Measurements from ENCODE around the gene GTF3C4.

GRCh38 chr9:132742821-132743311 lies 72.6 kb downstream of the GTF3C4 start:
- no peak for TF ChIP-seq KDM6A (CRISPR knock-in tag; IDR thresholded peaks at IDR 0.05; ENCODE audit: low read depth)
- TF ChIP-seq ATM (IDR thresholded peaks at IDR 0.05; ENCODE audit: borderline replicate concordance), result no peak
- TF ChIP-seq ZNF232 (CRISPR knock-in tag; IDR thresholded peaks at IDR 0.05; ENCODE audit: borderline replicate concordance), result no peak
- no peak for TF ChIP-seq TAF1 (CRISPR knock-in tag; IDR thresholded peaks at IDR 0.05)
- TF ChIP-seq NFE2L2 (IDR thresholded peaks at IDR 0.05; ENCODE audit: low read length), result no peak
- TF ChIP-seq, protein P1, sequence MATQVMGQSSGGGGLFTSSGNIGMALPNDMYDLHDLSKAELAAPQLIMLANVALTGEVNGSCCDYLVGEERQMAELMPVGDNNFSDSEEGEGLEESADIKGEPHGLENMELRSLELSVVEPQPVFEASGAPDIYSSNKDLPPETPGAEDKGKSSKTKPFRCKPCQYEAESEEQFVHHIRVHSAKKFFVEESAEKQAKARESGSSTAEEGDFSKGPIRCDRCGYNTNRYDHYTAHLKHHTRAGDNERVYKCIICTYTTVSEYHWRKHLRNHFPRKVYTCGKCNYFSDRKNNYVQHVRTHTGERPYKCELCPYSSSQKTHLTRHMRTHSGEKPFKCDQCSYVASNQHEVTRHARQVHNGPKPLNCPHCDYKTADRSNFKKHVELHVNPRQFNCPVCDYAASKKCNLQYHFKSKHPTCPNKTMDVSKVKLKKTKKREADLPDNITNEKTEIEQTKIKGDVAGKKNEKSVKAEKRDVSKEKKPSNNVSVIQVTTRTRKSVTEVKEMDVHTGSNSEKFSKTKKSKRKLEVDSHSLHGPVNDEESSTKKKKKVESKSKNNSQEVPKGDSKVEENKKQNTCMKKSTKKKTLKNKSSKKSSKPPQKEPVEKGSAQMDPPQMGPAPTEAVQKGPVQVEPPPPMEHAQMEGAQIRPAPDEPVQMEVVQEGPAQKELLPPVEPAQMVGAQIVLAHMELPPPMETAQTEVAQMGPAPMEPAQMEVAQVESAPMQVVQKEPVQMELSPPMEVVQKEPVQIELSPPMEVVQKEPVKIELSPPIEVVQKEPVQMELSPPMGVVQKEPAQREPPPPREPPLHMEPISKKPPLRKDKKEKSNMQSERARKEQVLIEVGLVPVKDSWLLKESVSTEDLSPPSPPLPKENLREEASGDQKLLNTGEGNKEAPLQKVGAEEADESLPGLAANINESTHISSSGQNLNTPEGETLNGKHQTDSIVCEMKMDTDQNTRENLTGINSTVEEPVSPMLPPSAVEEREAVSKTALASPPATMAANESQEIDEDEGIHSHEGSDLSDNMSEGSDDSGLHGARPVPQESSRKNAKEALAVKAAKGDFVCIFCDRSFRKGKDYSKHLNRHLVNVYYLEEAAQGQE (IDR thresholded peaks at IDR 0.05; ENCODE audit: borderline replicate concordance in 1 of 2, low read depth in 1 of 2, low read length in 2 of 2), result no peak
- no peak for TF ChIP-seq FIP1L1 (IDR thresholded peaks at IDR 0.05; ENCODE audit: borderline replicate concordance, insufficient read depth, low read depth, low read length)
- no peak for TF ChIP-seq ZNF263 (CRISPR knock-in tag; IDR thresholded peaks at IDR 0.05)
- no peak for TF ChIP-seq EZH2 (conservative IDR thresholded peaks at IDR 0.05; ENCODE audit: low read depth, low read length)
- TF ChIP-seq POLR2A (IDR thresholded peaks at IDR 0.05; ENCODE audit: insufficient read depth in 1 of 2, low read depth in 2 of 2, low read length in 2 of 2), result no peak
- TF ChIP-seq, protein P2, sequence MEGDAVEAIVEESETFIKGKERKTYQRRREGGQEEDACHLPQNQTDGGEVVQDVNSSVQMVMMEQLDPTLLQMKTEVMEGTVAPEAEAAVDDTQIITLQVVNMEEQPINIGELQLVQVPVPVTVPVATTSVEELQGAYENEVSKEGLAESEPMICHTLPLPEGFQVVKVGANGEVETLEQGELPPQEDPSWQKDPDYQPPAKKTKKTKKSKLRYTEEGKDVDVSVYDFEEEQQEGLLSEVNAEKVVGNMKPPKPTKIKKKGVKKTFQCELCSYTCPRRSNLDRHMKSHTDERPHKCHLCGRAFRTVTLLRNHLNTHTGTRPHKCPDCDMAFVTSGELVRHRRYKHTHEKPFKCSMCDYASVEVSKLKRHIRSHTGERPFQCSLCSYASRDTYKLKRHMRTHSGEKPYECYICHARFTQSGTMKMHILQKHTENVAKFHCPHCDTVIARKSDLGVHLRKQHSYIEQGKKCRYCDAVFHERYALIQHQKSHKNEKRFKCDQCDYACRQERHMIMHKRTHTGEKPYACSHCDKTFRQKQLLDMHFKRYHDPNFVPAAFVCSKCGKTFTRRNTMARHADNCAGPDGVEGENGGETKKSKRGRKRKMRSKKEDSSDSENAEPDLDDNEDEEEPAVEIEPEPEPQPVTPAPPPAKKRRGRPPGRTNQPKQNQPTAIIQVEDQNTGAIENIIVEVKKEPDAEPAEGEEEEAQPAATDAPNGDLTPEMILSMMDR (CRISPR knock-in tag; IDR thresholded peaks at IDR 0.05), result no peak
- TF ChIP-seq, protein P3, sequence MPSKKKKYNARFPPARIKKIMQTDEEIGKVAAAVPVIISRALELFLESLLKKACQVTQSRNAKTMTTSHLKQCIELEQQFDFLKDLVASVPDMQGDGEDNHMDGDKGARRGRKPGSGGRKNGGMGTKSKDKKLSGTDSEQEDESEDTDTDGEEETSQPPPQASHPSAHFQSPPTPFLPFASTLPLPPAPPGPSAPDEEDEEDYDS (CRISPR knock-in tag; IDR thresholded peaks at IDR 0.05), result no peak
